ENCODE results near the gene PREX1. TPM values are rescaled to one million over a fixed set of nuclear protein-coding genes. Genes with fewer than 3 reads are reported as not detected.

PREX1 gene
- total and polyA plus RNA-seq, 8 donors = 5.2 to 25.2 (median 16.6) TPM

GRCh38 chr20:48802216-48802615 lies 25.6 kb downstream of the PREX1 start:
- 81 to 100% (median 96%) methylated on average over 1 to 2 of the region's 2 CpGs for WGBS, 5 donors
- Histone ChIP-seq H3K36me3 (no peaks in the 10 kb centered on the region), H3K27me3 (no peaks in the 10 kb centered on the region), H3K9me3 (peaks cover 0 to 8% (median 6%) of the 10 kb centered on the region in 4 donors), H3K4me3 (no peak overlapping the region), H3K4me1 (peaks cover 0 to 40% (median 14%) of the 10 kb centered on the region in 4 donors), H3K27ac (no peak overlapping the region)
- TF ChIP-seq POLR2AphosphoS5 (IDR thresholded peaks at IDR 0.05) (no peak), CTCF (IDR thresholded peaks at IDR 0.05) (no peak), EP300 (IDR thresholded peaks at IDR 0.05) (no peak), POLR2A (IDR thresholded peaks at IDR 0.05) (no peak)
- no peak for DNase-seq
- intact Hi-C loops (cut with DNase I; ENCODE audit: low total_unique reads) = no loop called here

- 91 to 97% (median 94%) methylated on average over 10 of the region's 10 CpGs for WGBS, 5 donors
- intact Hi-C loops (cut with DNase I; ENCODE audit: low total_unique reads) = no loop called here
- Histone ChIP-seq H3K4me1 (peaks cover 0 to 49% (median 14%) of the 10 kb centered on the region in 4 donors), H3K27ac (no peak overlapping the region), H3K4me3 (no peak overlapping the region), H3K27me3 (no peaks in the 10 kb centered on the region), H3K9me3 (no peaks in the 10 kb centered on the region), H3K36me3 (no peaks in the 10 kb centered on the region)
- DNase-seq = no peak
- TF ChIP-seq POLR2AphosphoS5 (IDR thresholded peaks at IDR 0.05) (no peak), POLR2A (IDR thresholded peaks at IDR 0.05) (no peak), EP300 (IDR thresholded peaks at IDR 0.05) (no peak), CTCF (IDR thresholded peaks at IDR 0.05) (no peak)
Measured at GRCh38 chr20:48801197-48801596, 26.6 kb downstream of the PREX1 start.

- no peaks in the 10 kb centered on the region for H3K36me3 ChIP-seq
- H3K4me1 ChIP-seq = peaks cover 0 to 58% (median 11%) of the 10 kb centered on the region in 4 donors
- no peak for TF ChIP-seq EP300 (IDR thresholded peaks at IDR 0.05)
- no peak for TF ChIP-seq CTCF (IDR thresholded peaks at IDR 0.05)
- no peak for TF ChIP-seq POLR2A (IDR thresholded peaks at IDR 0.05)
- TF ChIP-seq POLR2AphosphoS5 (IDR thresholded peaks at IDR 0.05) = no peak
- no peak overlapping the region for H3K4me3 ChIP-seq
- no peak for DNase-seq
- intact Hi-C loops (cut with DNase I; ENCODE audit: low total_unique reads) = no loop called here
- H3K27me3 ChIP-seq = no peaks in the 10 kb centered on the region
- no peak overlapping the region for H3K27ac ChIP-seq
- no peaks in the 10 kb centered on the region for H3K9me3 ChIP-seq
- WGBS, 5 donors = 27 to 59% (median 35%) methylated on average over 4 of the region's 4 CpGs
Measured at GRCh38 chr20:48800177-48800576, 27.6 kb downstream of the PREX1 start.

- no peak overlapping the region for H3K4me3 ChIP-seq
- 70 to 80% (median 75%) methylated on average over 12 of the region's 12 CpGs for WGBS, 5 donors
- TF ChIP-seq POLR2A (IDR thresholded peaks at IDR 0.05) (no peak), CTCF (IDR thresholded peaks at IDR 0.05) (no peak), POLR2AphosphoS5 (IDR thresholded peaks at IDR 0.05) (no peak), EP300 (IDR thresholded peaks at IDR 0.05) (no peak)
- no peaks in the 10 kb centered on the region for H3K27me3 ChIP-seq
- intact Hi-C loops (cut with DNase I; ENCODE audit: low total_unique reads) = no loop called here
- no peak overlapping the region for H3K27ac ChIP-seq
- peaks cover 0 to 64% (median 11%) of the 10 kb centered on the region in 4 donors for H3K4me1 ChIP-seq
- DNase-seq = no peak
- no peaks in the 10 kb centered on the region for H3K36me3 ChIP-seq
- H3K9me3 ChIP-seq = no peaks in the 10 kb centered on the region
Measured at GRCh38 chr20:48799328-48800105, 28.3 kb downstream of the PREX1 start.
